NCI-H146 treated with DMSO at 0.1 percent for 48 hours (cell line): Measurements from ENCODE around the gene ZNF514.
A peak's percentile ranks its signal among the peaks of the same experiment; 100 is the strongest.
"Not testable (repeated sequence)": the region's sequence is repeated elsewhere in the genome, so short reads cannot be mapped to it uniquely, and the experiment has no call there.

Experiments
- DNase-seq: peaks from one replicate; lab custom pipeline; 2025; ENCODE audit not compliant: unreplicated experiment; lab: John Stamatoyannopoulos, UW

ZNF514 gene

DNA sequence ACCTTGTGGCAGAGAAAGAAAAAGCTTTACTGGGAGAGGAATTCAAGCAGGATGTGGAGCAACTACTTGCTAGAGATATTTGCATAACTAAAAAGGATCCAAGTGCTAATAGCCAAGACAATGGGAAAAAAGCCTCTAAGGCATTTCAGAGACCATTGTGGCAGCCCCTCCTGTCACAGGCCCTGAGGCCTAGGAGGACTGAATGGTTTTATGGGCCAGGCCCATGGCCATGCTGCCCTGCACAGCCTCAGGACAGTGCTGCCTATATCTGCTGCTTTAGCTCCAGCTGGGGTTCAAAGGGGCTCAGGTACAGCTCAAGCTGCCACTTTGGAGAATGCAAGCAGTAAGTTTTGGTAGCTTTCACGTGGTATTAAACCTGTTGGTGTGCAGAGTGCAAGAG is 20.9 kb downstream of the ZNF514 start:
- DNase-seq = no peak

GRCh38 chr2:95122197-95122551 is 37.5 kb downstream of the ZNF514 start:
- DNase-seq = no peak

DNA sequence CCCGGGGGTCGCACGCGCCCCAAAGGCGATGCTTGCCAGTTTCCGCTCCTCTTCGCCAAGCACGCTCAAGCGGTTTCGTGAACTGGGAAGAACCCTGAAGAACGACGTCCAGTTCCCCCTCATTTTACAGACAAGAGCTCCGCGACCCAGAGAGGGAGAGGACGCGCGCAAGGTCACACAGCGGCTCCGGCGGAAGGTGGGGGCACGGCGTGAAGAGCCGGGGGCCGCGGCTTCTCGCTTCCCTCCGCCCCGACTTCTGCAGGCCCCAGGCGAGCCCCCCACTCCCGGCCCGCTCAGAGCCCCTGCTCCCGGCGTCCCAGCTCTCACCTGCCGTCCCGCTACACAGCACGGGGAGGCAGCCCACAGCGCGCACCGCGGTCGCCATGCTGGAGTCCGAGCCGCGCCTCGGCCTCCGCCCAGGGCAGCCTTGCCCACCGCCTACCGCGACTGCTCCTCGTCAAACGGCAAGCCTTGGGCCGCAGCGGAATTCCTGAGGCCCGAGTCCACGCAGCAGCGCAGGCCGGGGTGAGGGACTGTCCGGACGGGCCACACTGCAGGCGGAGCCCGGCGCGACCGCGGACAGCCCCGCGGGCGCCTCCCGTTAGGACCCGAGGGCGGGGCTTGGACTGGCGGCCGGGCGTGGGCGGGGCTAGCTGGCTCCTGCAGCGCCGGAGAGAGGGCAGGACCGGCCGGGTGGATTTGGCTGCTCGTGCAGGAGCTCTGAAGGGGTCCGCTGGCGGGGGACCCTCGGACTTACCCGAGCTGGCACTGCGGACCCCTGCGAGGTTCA is 38.0 kb downstream of the ZNF514 start, which contains the start of gene MRPS5:
TSS of gene MRPS5 (minus strand) at position 402 of the 790 bp plus-strand sequence. CDS start at position 385, 17 bp downstream.
- DNase-seq = peak; percentile 56

DNA sequence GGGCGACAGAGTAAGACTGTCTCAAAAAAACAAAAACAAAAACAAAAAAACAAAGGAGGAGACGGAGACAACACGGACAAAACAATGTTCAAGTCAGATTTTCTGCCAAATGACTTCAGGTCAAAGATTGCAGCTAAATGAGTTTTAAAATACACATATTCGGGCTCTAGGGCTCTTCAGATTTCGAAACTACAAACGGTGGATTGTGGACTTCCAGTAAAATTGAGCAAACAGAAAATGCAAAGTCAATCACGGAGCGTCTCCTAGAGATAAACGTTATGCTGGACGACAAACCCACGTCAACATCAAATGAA is 38.6 kb downstream of the ZNF514 start:
- DNase-seq = no peak

DNA sequence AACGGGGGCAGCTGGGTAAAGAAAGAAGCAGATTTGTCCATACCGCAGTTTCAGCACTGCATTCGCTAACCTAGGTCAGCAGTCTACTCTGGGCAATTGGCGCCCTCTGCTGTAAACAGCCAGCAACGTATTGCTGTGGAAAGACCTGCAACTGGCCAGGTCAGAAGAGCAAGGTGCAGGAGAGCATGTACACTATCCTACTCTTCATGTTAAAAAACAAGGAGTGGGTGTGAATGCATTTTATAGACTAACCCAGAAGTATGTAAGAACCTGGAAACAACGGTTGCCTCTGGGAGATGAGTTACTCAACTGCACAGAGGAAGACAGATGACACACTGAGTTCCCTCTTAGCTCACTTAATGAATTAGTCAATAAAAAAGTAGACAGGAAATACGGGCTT is 44.2 kb downstream of the ZNF514 start:
- DNase-seq = peak; percentile 37

- DNase-seq = no peak
Observed at GRCh38 chr2:95113464-95113863, 46.2 kb downstream of the ZNF514 start.

DNA sequence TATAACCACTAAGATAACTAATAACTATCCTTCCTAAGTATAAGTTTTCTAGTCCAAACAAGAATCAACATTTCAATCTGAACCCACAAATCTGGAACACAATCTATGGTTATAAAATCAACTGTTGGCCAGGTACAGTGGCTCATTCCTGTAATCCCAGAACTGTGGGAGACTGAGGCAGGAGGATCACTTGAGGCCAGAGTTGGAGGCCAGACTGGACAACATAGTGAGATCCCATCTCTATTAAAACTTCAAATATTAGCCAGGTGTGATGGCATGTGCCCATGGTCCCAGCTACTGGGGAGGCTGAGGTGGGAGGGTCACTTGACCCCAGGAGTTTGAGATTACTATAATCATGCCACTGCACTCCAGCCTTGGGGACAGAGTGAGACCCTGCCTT is 49.3 kb downstream of the ZNF514 start:
- no peak for DNase-seq

DNA sequence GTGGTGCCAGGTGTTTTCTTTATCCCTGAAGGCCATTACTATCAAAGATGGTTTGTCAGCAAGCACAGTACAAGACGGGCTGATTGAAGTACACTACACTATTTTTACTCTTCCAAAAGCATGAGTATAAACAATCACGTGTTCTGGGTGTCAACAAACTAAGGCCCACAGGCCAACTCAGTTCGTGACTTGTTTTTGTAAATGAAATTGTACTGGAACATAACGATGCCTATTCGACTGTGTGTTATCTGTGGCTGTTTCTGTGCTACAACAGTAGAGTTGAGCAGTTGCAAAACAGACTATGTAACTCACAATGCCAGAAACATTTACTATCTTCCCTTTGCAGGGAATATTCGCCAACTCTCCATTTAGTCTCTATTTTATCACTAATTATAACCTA is 50.4 kb downstream of the ZNF514 start:
- no peak for DNase-seq

DNA sequence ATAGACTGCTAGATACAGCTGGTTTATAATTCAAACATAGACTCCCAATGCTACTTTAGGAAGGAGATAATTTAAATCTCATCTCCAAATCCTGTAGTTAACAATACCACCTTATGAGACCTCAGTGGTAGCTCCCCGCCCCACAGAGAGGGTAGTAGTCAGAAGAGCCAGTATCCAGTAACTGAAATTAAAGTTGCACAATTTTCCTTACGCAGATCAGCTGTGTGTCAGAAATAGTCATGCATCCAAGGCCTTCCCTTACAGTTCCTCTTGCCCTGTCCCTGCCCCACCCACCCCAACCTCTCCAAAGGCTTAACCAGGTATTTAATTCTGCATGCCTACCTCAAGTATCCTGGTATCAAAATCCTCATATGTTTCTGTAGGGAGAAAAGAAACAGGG is 53.6 kb downstream of the ZNF514 start:
- no peak for DNase-seq

GRCh38 chr2:95104606-95105005 is 55.0 kb downstream of the ZNF514 start:
- no peak for DNase-seq

GRCh38 chr2:95099910-95100309 is 59.7 kb downstream of the ZNF514 start:
- no peak for DNase-seq

DNA sequence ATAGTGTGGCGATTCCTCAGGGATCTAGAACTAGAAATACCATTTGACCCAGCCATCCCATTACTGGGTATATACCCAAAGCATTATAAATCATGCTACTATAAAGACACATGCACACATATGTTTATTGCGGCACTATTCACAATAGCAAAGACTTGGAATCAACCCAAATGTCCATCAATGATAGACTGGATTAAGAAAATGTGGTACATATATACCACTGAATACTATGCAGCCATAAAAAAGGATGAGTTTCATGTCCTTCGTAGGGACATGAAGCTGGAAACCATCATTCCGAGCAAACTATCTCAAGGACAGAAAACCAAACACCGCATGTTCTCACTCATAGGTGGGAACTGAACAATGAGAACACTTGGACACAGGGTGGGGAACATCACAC is 61.4 kb downstream of the ZNF514 start:
- DNase-seq = not testable (repeated sequence)
